SU-DHL-6 (cell line): ENCODE data around the gene CMTM5.

Experiments
- EZH2phosphoT487 ChIP-seq: fragments of 200-600 bp; sonication (generic), shearing (Covaris generic); conservative IDR thresholded peaks from 2 replicates; pipeline ENCODE4 v1.6.1; 2018; ENCODE audit warnings: mild to moderate bottlenecking, antibody characterized with exemption, low read length, moderate library complexity, mixed read lengths
- TF ChIP-seq, protein P1 (sequence below): fragments of 200-600 bp; sonication (generic); IDR thresholded peaks from one replicate; pipeline ENCODE4 v1.5.1; 2017; ENCODE audit warnings: antibody characterized with exemption, mild to moderate bottlenecking, low read length, moderate library complexity; ENCODE audit not compliant: insufficient read depth, poor library complexity, severe bottlenecking

DNA sequence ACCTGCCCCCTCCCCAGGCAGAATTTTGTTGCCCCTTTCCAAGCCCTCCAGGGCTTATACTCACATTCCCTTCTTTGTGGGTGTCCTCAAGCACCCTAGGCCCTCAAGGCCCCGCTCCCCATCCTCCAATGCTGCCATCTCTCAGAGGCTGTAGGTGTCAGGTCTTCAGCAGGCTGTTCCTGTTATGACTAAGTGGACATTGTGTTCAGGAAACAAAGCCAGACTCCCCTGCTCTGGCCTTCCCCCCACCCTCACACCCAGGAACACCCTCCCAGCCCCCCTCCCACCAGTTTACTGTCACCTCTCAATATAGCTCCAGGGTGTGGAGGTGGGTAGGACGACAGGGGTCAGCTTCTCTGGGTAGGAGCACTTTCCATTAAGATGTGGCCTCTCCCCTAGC is 32.6 kb downstream of the CMTM5 start:
- TF ChIP-seq, protein P1, sequence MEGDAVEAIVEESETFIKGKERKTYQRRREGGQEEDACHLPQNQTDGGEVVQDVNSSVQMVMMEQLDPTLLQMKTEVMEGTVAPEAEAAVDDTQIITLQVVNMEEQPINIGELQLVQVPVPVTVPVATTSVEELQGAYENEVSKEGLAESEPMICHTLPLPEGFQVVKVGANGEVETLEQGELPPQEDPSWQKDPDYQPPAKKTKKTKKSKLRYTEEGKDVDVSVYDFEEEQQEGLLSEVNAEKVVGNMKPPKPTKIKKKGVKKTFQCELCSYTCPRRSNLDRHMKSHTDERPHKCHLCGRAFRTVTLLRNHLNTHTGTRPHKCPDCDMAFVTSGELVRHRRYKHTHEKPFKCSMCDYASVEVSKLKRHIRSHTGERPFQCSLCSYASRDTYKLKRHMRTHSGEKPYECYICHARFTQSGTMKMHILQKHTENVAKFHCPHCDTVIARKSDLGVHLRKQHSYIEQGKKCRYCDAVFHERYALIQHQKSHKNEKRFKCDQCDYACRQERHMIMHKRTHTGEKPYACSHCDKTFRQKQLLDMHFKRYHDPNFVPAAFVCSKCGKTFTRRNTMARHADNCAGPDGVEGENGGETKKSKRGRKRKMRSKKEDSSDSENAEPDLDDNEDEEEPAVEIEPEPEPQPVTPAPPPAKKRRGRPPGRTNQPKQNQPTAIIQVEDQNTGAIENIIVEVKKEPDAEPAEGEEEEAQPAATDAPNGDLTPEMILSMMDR: no peak
- no peak for TF ChIP-seq EZH2phosphoT487
